HG03469 (cell line): ENCODE results near the gene NDUFA13.
"Not testable (repeated sequence)": the region's sequence is repeated elsewhere in the genome, so short reads cannot be mapped to it uniquely, and the experiment has no call there.

Source experiments
- ATAC-seq: cut with Tn5 transposase; IDR thresholded peaks from one replicate; pipeline ENCODE4 v1.9.1; 2021; ENCODE audit warnings: mild to moderate bottlenecking, moderate library complexity, moderate number of reproducible peaks; ENCODE audit not compliant: unreplicated experiment

The NDUFA13 gene

GRCh38 chr19:19515642-19516519, at the start of gene NDUFA13:
NDUFA13 (plus strand) TSS chr19:19516225; CDS start chr19:19516239, 14 bp downstream.
- peak; percentile 79 for ATAC-seq

- no peak for ATAC-seq
Observed at GRCh38 chr19:19468424-19469050, 47.5 kb upstream of the NDUFA13 start.

GRCh38 chr19:19470579-19470978, 45.4 kb upstream of the NDUFA13 start:
- ATAC-seq = no peak

DNA sequence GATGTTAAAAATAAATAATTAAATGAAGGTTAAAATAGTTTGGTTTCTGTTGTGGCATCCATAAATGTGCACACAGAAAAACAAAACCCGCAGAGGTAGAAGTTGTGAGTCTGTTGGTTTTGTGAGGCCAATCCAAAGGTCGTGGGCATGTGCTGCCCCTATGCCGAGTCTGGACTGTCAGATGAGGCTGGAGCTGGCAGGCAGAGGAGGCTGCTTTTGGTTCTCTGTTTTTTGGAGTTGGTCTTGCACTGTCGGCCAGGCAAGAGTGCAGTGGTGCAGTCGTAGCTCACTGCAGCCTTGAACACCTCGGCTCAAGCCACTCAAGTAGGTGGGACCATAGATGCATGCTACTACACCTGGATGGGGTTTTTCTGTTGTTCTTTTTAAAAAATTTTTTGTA, 44.3 kb upstream of the NDUFA13 start:
- ATAC-seq = no peak

DNA sequence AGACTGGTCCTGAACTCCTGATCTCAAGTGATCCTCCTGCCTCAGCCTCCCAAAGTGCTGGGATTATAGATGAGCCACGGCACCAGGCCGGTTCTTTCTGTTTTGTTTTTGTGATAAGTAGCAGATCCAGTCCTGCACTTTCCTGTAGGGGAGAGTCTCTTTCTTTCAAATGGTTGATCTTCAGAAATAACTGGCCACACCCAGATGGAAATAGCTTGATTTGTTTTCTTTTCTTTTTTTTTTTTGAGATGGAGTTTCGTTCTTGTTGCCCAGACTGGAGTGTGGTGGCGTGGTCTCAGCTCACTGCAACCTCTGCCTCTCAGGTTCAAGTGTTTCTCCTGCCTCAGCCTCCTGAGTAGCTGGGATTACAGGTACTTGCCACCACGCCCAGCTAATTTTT, 43.9 kb upstream of the NDUFA13 start:
- ATAC-seq = not testable (repeated sequence)

DNA sequence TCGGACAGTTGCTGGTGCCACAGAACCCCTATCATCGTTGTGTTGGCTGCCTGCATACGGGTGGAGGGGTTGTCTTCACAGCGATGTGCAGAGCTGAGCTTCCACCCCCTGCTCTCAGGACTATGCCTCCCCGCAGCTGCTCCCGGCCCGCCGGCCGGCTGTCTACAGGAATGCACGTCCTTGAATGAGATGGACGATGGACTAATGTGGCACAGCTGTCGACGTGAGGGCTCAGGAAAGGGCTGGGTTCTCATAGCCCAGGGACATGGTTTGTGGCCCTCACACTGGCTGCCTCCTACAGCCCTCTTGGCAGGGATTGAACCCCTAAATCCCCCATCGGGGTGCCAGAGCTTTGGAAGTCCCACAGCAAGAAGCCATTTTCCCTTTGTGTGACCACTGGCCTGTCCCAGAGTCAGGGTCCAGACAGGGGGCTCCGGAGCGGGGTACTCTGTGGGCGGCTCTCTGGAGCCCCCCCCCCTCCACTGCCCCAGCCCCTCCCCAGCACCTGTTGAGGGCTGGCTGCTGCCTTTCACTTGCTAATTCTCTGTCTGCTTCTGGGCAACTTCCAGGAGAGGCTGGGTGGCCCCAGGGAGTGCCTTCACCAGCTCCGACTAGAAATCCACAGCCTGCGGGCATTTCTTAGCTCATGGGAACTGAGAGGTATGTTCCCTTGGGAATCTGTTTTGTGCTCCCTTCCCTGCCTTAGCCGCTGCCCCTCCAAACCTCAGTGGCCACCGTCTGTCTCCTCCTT, 40.8 kb upstream of the NDUFA13 start:
- ATAC-seq = no peak

- no peak for ATAC-seq
Observed at GRCh38 chr19:19475849-19476828, 39.9 kb upstream of the NDUFA13 start.

DNA sequence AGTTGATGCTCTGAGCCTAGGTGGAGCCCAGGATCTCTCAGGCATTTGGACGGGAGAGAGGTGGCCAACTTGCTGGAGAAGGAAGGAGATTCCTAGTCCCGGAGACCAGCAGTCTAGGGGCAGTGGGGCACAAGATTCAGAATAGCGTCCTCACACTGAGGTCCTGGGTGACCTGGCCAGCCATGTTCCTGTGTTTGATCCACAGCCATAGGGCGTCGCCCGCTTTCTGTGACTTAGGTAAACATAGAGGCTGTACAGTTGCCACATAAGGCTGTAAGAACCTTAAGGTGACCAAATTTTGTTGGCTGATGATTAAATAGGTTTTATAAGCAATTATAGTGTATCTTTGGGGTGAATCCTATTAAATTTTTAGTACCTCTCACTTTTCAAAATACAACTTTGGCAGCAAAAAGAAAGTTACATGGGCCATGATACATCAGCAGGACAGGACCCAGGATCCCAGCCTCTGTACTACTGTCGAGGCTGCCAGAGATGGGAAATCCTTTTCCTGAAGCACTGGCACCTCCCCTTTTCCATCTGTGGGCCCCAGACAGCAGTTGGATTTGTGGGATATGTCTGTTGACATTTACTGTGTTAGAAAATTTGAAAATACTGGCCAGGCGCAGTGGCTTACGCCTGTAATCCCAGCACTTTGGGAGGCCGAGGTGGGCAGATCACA, 38.2 kb upstream of the NDUFA13 start:
- ATAC-seq = no peak

GRCh38 chr19:19480688-19481087, 35.3 kb upstream of the NDUFA13 start:
- ATAC-seq = no peak

- no peak for ATAC-seq
Observed at GRCh38 chr19:19482809-19483596, 33.0 kb upstream of the NDUFA13 start.

DNA sequence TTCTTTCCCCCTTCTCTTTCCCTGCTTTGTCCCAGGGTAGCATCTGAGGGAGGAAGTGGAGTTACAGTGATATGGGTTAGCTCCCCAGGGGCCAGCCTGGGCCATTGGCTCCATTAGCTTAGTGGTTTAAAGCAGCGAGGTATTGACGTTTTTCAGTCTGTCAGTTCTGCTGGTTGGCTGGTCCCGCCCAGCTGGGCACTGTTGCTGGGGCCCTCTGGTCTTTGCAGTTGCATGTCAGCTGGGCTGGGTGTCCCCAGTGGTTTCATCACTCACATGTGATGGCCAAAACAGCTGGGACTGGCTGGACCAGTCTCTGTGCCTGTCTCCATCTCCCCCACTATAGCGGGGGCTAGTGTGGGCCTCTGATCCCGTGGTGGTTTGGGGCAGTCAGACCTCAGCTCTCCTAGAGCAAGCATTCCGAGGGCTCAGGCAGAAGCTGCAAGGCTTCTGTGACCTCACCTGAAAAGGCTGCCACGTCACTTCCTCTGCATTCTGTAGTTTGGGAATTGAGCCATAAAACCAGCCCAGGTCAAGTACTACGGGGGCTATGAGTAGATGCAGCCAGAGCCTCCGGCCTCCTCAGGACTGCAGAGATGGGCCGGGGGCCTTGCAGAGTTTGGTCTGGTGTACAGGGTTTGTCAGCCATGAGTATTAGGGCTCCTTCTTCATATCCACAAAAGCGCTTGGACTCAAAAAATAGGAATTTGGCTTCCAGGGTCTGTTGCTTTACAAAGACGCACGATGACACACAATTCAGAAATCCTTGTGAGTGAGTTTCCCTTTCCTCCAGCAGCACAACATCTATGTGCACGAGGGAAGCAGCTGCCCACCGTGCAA, 30.6 kb upstream of the NDUFA13 start:
- no peak for ATAC-seq

- no peak for ATAC-seq
Observed at GRCh38 chr19:19485998-19486290, 30.1 kb upstream of the NDUFA13 start.

GRCh38 chr19:19486343-19487076, 29.5 kb upstream of the NDUFA13 start:
- no peak for ATAC-seq

DNA sequence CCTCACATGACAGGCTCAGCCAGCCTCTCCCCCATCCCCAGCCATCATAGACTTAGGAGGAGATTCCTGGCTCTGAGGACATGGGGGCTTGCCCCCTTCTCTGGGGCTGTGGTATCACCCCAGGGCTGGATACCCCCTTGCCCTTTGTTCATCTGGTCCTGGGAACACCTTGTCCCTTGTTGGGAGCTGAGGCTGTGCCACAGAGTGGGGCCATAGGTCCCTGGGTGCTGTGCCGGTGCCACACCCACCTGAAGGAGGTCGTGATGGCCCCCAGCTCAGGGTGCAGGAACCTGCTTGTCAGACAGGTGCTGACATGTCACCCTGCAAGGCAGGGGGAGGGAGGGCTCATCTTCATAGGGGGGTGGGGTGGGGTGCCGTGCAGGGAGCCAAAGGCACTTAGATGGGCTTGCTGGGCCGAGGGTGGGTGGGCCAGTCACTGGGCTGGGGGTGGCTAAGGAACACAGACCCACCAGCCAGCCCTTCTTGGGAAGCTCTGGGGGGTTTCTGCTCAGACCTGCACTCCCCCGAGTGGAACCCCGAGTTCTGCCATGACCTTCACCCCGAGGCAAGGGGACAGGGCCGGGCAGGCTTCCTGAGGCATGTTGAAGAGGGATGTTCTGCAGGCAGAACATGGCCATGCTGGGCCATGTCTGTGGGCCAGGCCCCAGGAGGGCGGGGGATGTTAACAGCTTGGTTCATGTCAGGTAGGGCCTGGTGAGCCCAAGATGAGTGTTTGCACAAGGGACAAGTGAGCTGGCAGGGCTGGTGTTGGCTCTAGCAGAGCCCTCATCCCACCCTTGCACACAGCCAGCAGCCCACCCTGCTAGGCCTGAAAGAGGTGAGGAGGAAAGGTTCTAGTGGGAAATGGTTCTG, 28.7 kb upstream of the NDUFA13 start:
- ATAC-seq = no peak

DNA sequence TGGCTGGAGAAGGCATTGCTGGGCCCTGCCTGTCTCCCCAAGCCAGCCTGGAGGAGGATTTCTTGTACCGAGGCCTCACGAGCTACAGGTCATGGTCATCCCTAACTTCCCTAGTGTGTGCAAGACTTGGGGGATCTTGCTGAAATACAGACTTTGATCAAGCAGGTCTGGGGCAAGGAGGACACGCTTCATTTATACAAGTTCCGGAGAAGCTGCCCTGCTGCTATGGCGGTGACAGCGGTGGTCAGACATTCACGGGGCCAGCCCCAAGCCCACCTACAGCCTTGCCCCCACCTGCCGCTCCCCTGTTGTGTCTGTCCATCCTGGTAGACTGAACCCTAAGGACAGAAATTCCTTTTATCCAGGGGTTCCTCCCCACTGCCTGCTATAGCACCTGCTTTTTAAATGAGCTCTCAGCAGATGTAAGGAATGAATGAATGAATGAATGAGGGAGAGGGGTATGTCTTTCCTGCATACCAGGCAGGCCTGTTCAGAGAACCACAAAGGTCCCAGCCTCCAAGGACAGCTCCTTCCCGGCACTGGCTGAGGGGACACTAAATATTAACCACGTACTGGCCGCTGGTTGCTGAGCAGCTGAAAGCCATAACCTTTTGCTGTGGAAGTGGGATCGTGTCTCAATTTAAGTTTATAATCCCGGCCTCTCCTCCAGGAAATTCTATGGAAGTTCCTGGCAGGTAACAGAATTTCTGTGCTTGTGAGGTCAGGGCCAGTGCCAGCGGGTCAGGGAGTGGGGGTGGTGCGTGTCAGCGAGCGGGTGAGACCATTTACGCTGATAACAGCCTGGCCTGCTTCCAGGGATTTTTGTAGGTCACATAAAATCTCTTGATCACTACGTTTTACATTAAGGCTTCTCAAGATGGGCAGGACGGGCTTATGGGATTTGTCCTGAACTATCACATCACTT, 27.8 kb upstream of the NDUFA13 start:
- no peak for ATAC-seq
